Activated CD4-positive, alpha-beta memory T cell treated with anti-CD3 and anti-CD28 coated beads for 36 hours (primary cell): ENCODE results near the gene MAD1L1. TPM values are rescaled to one million over a fixed set of nuclear protein-coding genes. Genes with fewer than 3 reads are reported as not detected.

Source experiments
- CTCF ChIA-PET: fragments of 350-600 bp; sonication (Branson Sonifier 250); formaldehyde crosslinking; loops from one replicate; lab custom pipeline; 2021; ENCODE audit warnings: antibody characterized with exemption, inconsistent platforms; lab: Charles Lee
- POLR2A ChIA-PET: fragments of 350-600 bp; sonication (Branson Sonifier 250); formaldehyde crosslinking; loops from one replicate; lab custom pipeline; 2021; ENCODE audit warnings: antibody characterized with exemption; lab: Charles Lee
- DNase-seq: peaks from one replicate; pipeline ENCODE4 v3.0.0-alpha.2; 2020
- H3K27ac Mint-ChIP-seq: one replicate; pipeline ENCODE4 v1.8.0; 2021; ENCODE audit warnings: mixed read lengths
- H3K27me3 Mint-ChIP-seq: one replicate; pipeline ENCODE4 v1.8.0; 2021; ENCODE audit warnings: mixed read lengths
- H3K36me3 Mint-ChIP-seq: one replicate; pipeline ENCODE4 v1.8.0; 2021; ENCODE audit warnings: mixed read lengths
- H3K4me1 Mint-ChIP-seq: one replicate; pipeline ENCODE4 v1.8.0; 2021; ENCODE audit warnings: low read depth, mixed read lengths
- H3K4me3 Mint-ChIP-seq: one replicate; pipeline ENCODE4 v1.8.0; 2021; ENCODE audit warnings: mild to moderate bottlenecking, mixed read lengths
- H3K9me3 Mint-ChIP-seq: one replicate; pipeline ENCODE4 v1.8.0; 2021; ENCODE audit warnings: mixed read lengths
- intact Hi-C: fragments of 100-400 bp; cut with micrococcal nuclease; formaldehyde crosslinking; loops from one replicate; pipeline ENCODE4 v1.15.1; 2023
- total RNA-seq, 2 experiments: library from RNA; stranded (reverse); gene quantifications; one replicate each; pipeline ENCODE4 v1.2.3, GENCODE V29; 2021

MAD1L1 gene
- total RNA-seq, 2 experiments from 2014 or later = 44.4 to 47.8 TPM

GRCh38 chr7:1810521-1810920, 422.2 kb downstream of the MAD1L1 start:
- H3K4me1 Mint-ChIP-seq = no peaks in the 10 kb centered on the region
- ChIA-PET POLR2A (no interaction called here), CTCF (no interaction called here)
- no peaks in the 10 kb centered on the region for H3K9me3 Mint-ChIP-seq
- no peak overlapping the region for H3K27ac Mint-ChIP-seq
- H3K4me3 Mint-ChIP-seq = no peak overlapping the region
- H3K27me3 Mint-ChIP-seq = no peaks in the 10 kb centered on the region
- H3K36me3 Mint-ChIP-seq = no peaks in the 10 kb centered on the region
- intact Hi-C loops = no loop called here
- DNase-seq = no peak

- no peaks in the 10 kb centered on the region for H3K4me1 Mint-ChIP-seq
- H3K9me3 Mint-ChIP-seq = no peaks in the 10 kb centered on the region
- H3K36me3 Mint-ChIP-seq = no peaks in the 10 kb centered on the region
- POLR2A ChIA-PET = no interaction called here
- no peaks in the 10 kb centered on the region for H3K27me3 Mint-ChIP-seq
- CTCF ChIA-PET = no interaction called here
- DNase-seq = no peak
- intact Hi-C loops = no loop called here
- no peak overlapping the region for H3K4me3 Mint-ChIP-seq
- H3K27ac Mint-ChIP-seq = no peak overlapping the region
Observed at GRCh38 chr7:1809601-1810258, 423.0 kb downstream of the MAD1L1 start.

- POLR2A ChIA-PET = no interaction called here
- H3K4me3 Mint-ChIP-seq = no peak overlapping the region
- no peak overlapping the region for H3K27ac Mint-ChIP-seq
- H3K4me1 Mint-ChIP-seq = no peaks in the 10 kb centered on the region
- no peaks in the 10 kb centered on the region for H3K27me3 Mint-ChIP-seq
- intact Hi-C loops = no loop called here
- CTCF ChIA-PET = no interaction called here
- H3K9me3 Mint-ChIP-seq = no peaks in the 10 kb centered on the region
- H3K36me3 Mint-ChIP-seq = no peaks in the 10 kb centered on the region
- no peak for DNase-seq
Observed at GRCh38 chr7:1809070-1809469, 423.7 kb downstream of the MAD1L1 start.

GRCh38 chr7:1807821-1808600, 424.7 kb downstream of the MAD1L1 start:
- DNase-seq = no peak
- POLR2A ChIA-PET = no interaction called here
- Mint-ChIP-seq H3K36me3 (no peaks in the 10 kb centered on the region), H3K27me3 (no peaks in the 10 kb centered on the region), H3K4me1 (no peaks in the 10 kb centered on the region), H3K27ac (no peak overlapping the region), H3K9me3 (no peaks in the 10 kb centered on the region), H3K4me3 (no peak overlapping the region)
- intact Hi-C loops = no loop called here
- CTCF ChIA-PET = interaction anchor here (0.6 kb wide), 1 partner anchor 17 kb away, joined by 3 read pairs; no protein-coding TSS in a partner anchor

- no peak for DNase-seq
- intact Hi-C loops = no loop called here
- Mint-ChIP-seq H3K9me3 (no peaks in the 10 kb centered on the region), H3K27ac (no peak overlapping the region), H3K27me3 (no peaks in the 10 kb centered on the region), H3K4me3 (no peak overlapping the region), H3K36me3 (no peaks in the 10 kb centered on the region), H3K4me1 (no peaks in the 10 kb centered on the region)
- ChIA-PET POLR2A (no interaction called here), CTCF (no interaction called here)
Observed at GRCh38 chr7:1806354-1806753, 426.4 kb downstream of the MAD1L1 start.

- ChIA-PET POLR2A (no interaction called here), CTCF (no interaction called here)
- Mint-ChIP-seq H3K4me3 (no peak overlapping the region), H3K27ac (no peak overlapping the region), H3K9me3 (no peaks in the 10 kb centered on the region), H3K4me1 (no peaks in the 10 kb centered on the region), H3K36me3 (no peaks in the 10 kb centered on the region), H3K27me3 (no peaks in the 10 kb centered on the region)
- intact Hi-C loops = no loop called here
- no peak for DNase-seq
Observed at GRCh38 chr7:1804310-1804709, 428.4 kb downstream of the MAD1L1 start.

- H3K27me3 Mint-ChIP-seq = no peaks in the 10 kb centered on the region
- no peak for DNase-seq
- no peaks in the 10 kb centered on the region for H3K36me3 Mint-ChIP-seq
- H3K4me3 Mint-ChIP-seq = no peak overlapping the region
- ChIA-PET CTCF (no interaction called here), POLR2A (no interaction called here)
- H3K9me3 Mint-ChIP-seq = no peaks in the 10 kb centered on the region
- intact Hi-C loops = no loop called here
- no peak overlapping the region for H3K27ac Mint-ChIP-seq
- H3K4me1 Mint-ChIP-seq = no peaks in the 10 kb centered on the region
Observed at GRCh38 chr7:1802899-1803298, 429.8 kb downstream of the MAD1L1 start.

- no peaks in the 10 kb centered on the region for H3K36me3 Mint-ChIP-seq
- ChIA-PET CTCF (no interaction called here), POLR2A (no interaction called here)
- intact Hi-C loops = no loop called here
- DNase-seq = no peak
- peaks cover 4% of the 10 kb centered on the region for H3K27me3 Mint-ChIP-seq
- H3K4me1 Mint-ChIP-seq = no peaks in the 10 kb centered on the region
- H3K27ac Mint-ChIP-seq = no peak overlapping the region
- H3K4me3 Mint-ChIP-seq = no peak overlapping the region
- H3K9me3 Mint-ChIP-seq = no peaks in the 10 kb centered on the region
Observed at GRCh38 chr7:1800902-1801301, 431.8 kb downstream of the MAD1L1 start.

GRCh38 chr7:1798191-1798590, 434.6 kb downstream of the MAD1L1 start:
- no peak overlapping the region for H3K27ac Mint-ChIP-seq
- peaks cover 22% of the 10 kb centered on the region for H3K9me3 Mint-ChIP-seq
- POLR2A ChIA-PET = no interaction called here
- H3K36me3 Mint-ChIP-seq = peaks cover 7% of the 10 kb centered on the region
- no peaks in the 10 kb centered on the region for H3K4me1 Mint-ChIP-seq
- CTCF ChIA-PET = interaction anchor here (1.1 kb wide), 1 partner anchor 48 kb away, joined by 3 read pairs; no protein-coding TSS in a partner anchor
- no peak overlapping the region for H3K4me3 Mint-ChIP-seq
- DNase-seq = no peak
- intact Hi-C loops = no loop called here
- H3K27me3 Mint-ChIP-seq = peaks cover 19% of the 10 kb centered on the region

GRCh38 chr7:1794888-1795542, 437.7 kb downstream of the MAD1L1 start:
- POLR2A ChIA-PET = no interaction called here
- no peak for DNase-seq
- Mint-ChIP-seq H3K27ac (no peak overlapping the region), H3K36me3 (peaks cover 9% of the 10 kb centered on the region), H3K4me1 (no peaks in the 10 kb centered on the region), H3K4me3 (no peak overlapping the region), H3K27me3 (peaks cover 20% of the 10 kb centered on the region), H3K9me3 (peaks cover 22% of the 10 kb centered on the region)
- CTCF ChIA-PET = interaction anchor here (1.3 kb wide), 1 partner anchor 400 kb away, joined by 5 read pairs; no protein-coding TSS in a partner anchor
- intact Hi-C loops = no loop called here

GRCh38 chr7:1787681-1788235, 445.0 kb downstream of the MAD1L1 start:
- no peak overlapping the region for H3K4me3 Mint-ChIP-seq
- POLR2A ChIA-PET = no interaction called here
- peaks cover 2% of the 10 kb centered on the region for H3K36me3 Mint-ChIP-seq
- H3K4me1 Mint-ChIP-seq = no peaks in the 10 kb centered on the region
- DNase-seq = no peak
- H3K27ac Mint-ChIP-seq = no peak overlapping the region
- H3K27me3 Mint-ChIP-seq = peaks cover 8% of the 10 kb centered on the region
- CTCF ChIA-PET = no interaction called here
- intact Hi-C loops = no loop called here
- H3K9me3 Mint-ChIP-seq = peaks cover 5% of the 10 kb centered on the region

- peaks cover 8% of the 10 kb centered on the region for H3K27me3 Mint-ChIP-seq
- intact Hi-C loops = no loop called here
Observed at GRCh38 chr7:1787241-1787640, 445.5 kb downstream of the MAD1L1 start.

More at GRCh38 chr7:1787241-1787640, 445.5 kb downstream of the MAD1L1 start:
- H3K9me3 Mint-ChIP-seq = peaks cover 5% of the 10 kb centered on the region
- no peaks in the 10 kb centered on the region for H3K4me1 Mint-ChIP-seq
- H3K4me3 Mint-ChIP-seq = no peak overlapping the region
- no peak overlapping the region for H3K27ac Mint-ChIP-seq
- no peaks in the 10 kb centered on the region for H3K36me3 Mint-ChIP-seq
- POLR2A ChIA-PET = no interaction called here
- DNase-seq = no peak
- CTCF ChIA-PET = no interaction called here
